Nephron progenitor cell (in vitro differentiated cells): ENCODE results near the gene GRIK4.

ENCODE experiments used
- DNase-seq: peaks from one replicate; pipeline ENCODE4 v3.0.0; 2021
- H3K27ac Mint-ChIP-seq: 2 replicates; pipeline ENCODE4 v1.8.0; 2021; ENCODE audit warnings: mild to moderate bottlenecking, moderate library complexity, mixed read lengths
- H3K27me3 Mint-ChIP-seq: 2 replicates; pipeline ENCODE4 v1.8.0; 2021; ENCODE audit warnings: mild to moderate bottlenecking, low read depth, mixed read lengths; ENCODE audit not compliant: poor library complexity
- H3K36me3 Mint-ChIP-seq: 2 replicates; pipeline ENCODE4 v1.8.0; 2021; ENCODE audit warnings: low read depth, mixed read lengths
- H3K4me1 Mint-ChIP-seq: 2 replicates; pipeline ENCODE4 v1.8.0; 2021; ENCODE audit warnings: mixed read lengths
- H3K4me3 Mint-ChIP-seq: 2 replicates; pipeline ENCODE4 v1.8.0; 2021; ENCODE audit warnings: mild to moderate bottlenecking, moderate library complexity, mixed read lengths
- H3K9me3 Mint-ChIP-seq: 2 replicates; pipeline ENCODE4 v1.8.0; 2021; ENCODE audit warnings: mild to moderate bottlenecking, moderate library complexity, mixed read lengths
- TF ChIP-seq, protein P1 (sequence below): fragments of 200-600 bp; sonication (generic); IDR thresholded peaks from 2 replicates; pipeline ENCODE4 v1.5.0; 2021; ENCODE audit warnings: antibody characterized with exemption

The GRIK4 gene

GRCh38 chr11:120529911-120530310 is 18.4 kb downstream of the GRIK4 start:
- TF ChIP-seq, protein P1, sequence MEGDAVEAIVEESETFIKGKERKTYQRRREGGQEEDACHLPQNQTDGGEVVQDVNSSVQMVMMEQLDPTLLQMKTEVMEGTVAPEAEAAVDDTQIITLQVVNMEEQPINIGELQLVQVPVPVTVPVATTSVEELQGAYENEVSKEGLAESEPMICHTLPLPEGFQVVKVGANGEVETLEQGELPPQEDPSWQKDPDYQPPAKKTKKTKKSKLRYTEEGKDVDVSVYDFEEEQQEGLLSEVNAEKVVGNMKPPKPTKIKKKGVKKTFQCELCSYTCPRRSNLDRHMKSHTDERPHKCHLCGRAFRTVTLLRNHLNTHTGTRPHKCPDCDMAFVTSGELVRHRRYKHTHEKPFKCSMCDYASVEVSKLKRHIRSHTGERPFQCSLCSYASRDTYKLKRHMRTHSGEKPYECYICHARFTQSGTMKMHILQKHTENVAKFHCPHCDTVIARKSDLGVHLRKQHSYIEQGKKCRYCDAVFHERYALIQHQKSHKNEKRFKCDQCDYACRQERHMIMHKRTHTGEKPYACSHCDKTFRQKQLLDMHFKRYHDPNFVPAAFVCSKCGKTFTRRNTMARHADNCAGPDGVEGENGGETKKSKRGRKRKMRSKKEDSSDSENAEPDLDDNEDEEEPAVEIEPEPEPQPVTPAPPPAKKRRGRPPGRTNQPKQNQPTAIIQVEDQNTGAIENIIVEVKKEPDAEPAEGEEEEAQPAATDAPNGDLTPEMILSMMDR, result no peak
- no peaks in the 10 kb centered on the region for H3K36me3 Mint-ChIP-seq
- H3K4me1 Mint-ChIP-seq, result peaks cover 17% of the 10 kb centered on the region
- no peak overlapping the region for H3K4me3 Mint-ChIP-seq
- peaks cover 45% of the 10 kb centered on the region for H3K27me3 Mint-ChIP-seq
- H3K27ac Mint-ChIP-seq, result no peak overlapping the region
- DNase-seq, result no peak
- no peaks in the 10 kb centered on the region for H3K9me3 Mint-ChIP-seq

DNA sequence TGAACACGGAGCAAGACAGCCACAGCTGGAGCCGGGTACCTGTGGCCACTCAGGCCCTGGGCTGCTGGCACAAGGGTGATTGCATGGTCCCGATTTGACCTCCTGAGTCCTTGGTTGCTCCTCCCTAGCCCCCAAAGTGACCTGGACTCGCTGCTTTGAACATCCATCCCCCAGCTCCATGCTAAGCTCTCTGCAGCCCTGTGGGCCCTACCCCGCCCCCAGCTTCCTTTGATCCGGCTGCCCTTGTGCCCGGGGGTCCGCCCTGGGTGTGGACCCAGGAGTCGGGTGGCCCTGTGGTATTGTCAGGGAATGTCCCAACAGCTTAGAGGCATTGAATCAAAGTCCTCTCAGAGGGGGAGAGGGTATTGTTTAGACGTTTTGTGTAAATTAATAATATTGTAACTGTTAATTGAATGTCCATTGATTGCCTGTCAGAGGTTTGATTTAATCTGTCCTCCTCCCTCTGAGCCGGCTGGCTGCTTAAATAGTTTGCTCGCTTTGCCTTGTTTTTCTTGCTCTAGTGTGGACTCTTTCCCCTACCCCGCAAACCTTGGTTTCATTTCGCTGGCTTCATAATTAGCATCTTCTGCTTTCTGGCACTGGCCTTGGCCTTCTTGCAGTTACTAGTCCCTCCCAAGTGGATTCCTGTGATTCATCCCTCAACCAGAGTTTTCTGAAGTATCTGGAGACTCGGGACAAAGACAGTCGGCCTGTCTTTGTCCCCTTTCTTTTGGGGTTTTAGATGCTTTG is 20.7 kb downstream of the GRIK4 start:
- no peak for DNase-seq
- TF ChIP-seq, protein P1, result no peak
- Mint-ChIP-seq H3K27me3 (peaks cover 39% of the 10 kb centered on the region), H3K4me3 (peak overlapping the region; percentile 44), H3K27ac (no peak overlapping the region), H3K4me1 (peaks cover 22% of the 10 kb centered on the region), H3K9me3 (no peaks in the 10 kb centered on the region), H3K36me3 (no peaks in the 10 kb centered on the region)

- Mint-ChIP-seq H3K27ac (no peak overlapping the region), H3K4me3 (peak overlapping the region; percentile 44), H3K27me3 (peaks cover 44% of the 10 kb centered on the region), H3K4me1 (peaks cover 22% of the 10 kb centered on the region), H3K9me3 (no peaks in the 10 kb centered on the region), H3K36me3 (no peaks in the 10 kb centered on the region)
- TF ChIP-seq, protein P1, result no peak
- DNase-seq, result no peak
These were observed 21.3 kb downstream of the GRIK4 start for GRCh38 chr11:120532832-120533196.

GRCh38 chr11:120536091-120536796 is 24.7 kb downstream of the GRIK4 start:
- DNase-seq, result no peak
- H3K27ac Mint-ChIP-seq, result no peak overlapping the region
- peaks cover 43% of the 10 kb centered on the region for H3K4me1 Mint-ChIP-seq
- H3K27me3 Mint-ChIP-seq, result peaks cover 24% of the 10 kb centered on the region
- H3K4me3 Mint-ChIP-seq, result no peak overlapping the region
- TF ChIP-seq, protein P1, result no peak
- H3K9me3 Mint-ChIP-seq, result no peaks in the 10 kb centered on the region
- H3K36me3 Mint-ChIP-seq, result no peaks in the 10 kb centered on the region

GRCh38 chr11:120536797-120537169 is 25.2 kb downstream of the GRIK4 start:
- H3K27ac Mint-ChIP-seq, result no peak overlapping the region
- peaks cover 24% of the 10 kb centered on the region for H3K27me3 Mint-ChIP-seq
- TF ChIP-seq, protein P1, result no peak
- no peak for DNase-seq
- no peak overlapping the region for H3K4me3 Mint-ChIP-seq
- peaks cover 43% of the 10 kb centered on the region for H3K4me1 Mint-ChIP-seq
- H3K9me3 Mint-ChIP-seq, result peaks cover 4% of the 10 kb centered on the region
- H3K36me3 Mint-ChIP-seq, result no peaks in the 10 kb centered on the region
